Stimulated activated CD4-positive, alpha-beta T cell treated with anti-CD3 and anti-CD28 coated beads, TNF-alpha, amount 100 ng/mL, for 24 hours (primary cell): Measurements from ENCODE around the gene ITPK1.

ENCODE experiments used
- DNase-seq, 3 experiments: peaks; one replicate each; pipeline ENCODE4 v3.0.0-alpha.2; 2020; ENCODE audit warnings: low read depth in 3 of 3

Gene ITPK1

GRCh38 chr14:92970271-92970670, 145.5 kb downstream of the ITPK1 start:
- no peak for DNase-seq

- no peak for DNase-seq
These were observed 145.9 kb downstream of the ITPK1 start for GRCh38 chr14:92969871-92970270.

GRCh38 chr14:92969430-92969829, 146.3 kb downstream of the ITPK1 start:
- DNase-seq = no peak

GRCh38 chr14:92968291-92969020, 147.3 kb downstream of the ITPK1 start:
- no peak for DNase-seq

- no peak for DNase-seq
These were observed 148.3 kb downstream of the ITPK1 start for GRCh38 chr14:92967346-92967926.

- DNase-seq = no peak
These were observed 150.4 kb downstream of the ITPK1 start for GRCh38 chr14:92965281-92965680.

GRCh38 chr14:92964124-92965109, 151.3 kb downstream of the ITPK1 start:
- no peak for DNase-seq

- no peak for DNase-seq
These were observed 152.2 kb downstream of the ITPK1 start for GRCh38 chr14:92963301-92964123.

GRCh38 chr14:92962831-92963095, 153.0 kb downstream of the ITPK1 start:
- DNase-seq = no peak

- DNase-seq = no peak
These were observed 153.5 kb downstream of the ITPK1 start for GRCh38 chr14:92962031-92962830.

- no peak for DNase-seq
These were observed 154.2 kb downstream of the ITPK1 start for GRCh38 chr14:92961567-92961855.

- no peak for DNase-seq
These were observed 154.8 kb downstream of the ITPK1 start for GRCh38 chr14:92960706-92961566.

- DNase-seq = no peak
These were observed 155.7 kb downstream of the ITPK1 start for GRCh38 chr14:92959761-92960680.

GRCh38 chr14:92959189-92959531, 156.6 kb downstream of the ITPK1 start:
- no peak for DNase-seq

GRCh38 chr14:92958373-92959188, 157.1 kb downstream of the ITPK1 start:
- no peak for DNase-seq

- DNase-seq = no peak
These were observed 158.8 kb downstream of the ITPK1 start for GRCh38 chr14:92956961-92957360.

GRCh38 chr14:92955381-92955780, 160.3 kb downstream of the ITPK1 start:
- DNase-seq = no peak

GRCh38 chr14:92954933-92955332, 160.8 kb downstream of the ITPK1 start:
- no peak for DNase-seq
